CD4-positive, alpha-beta T cell treated with Interferon gamma for 1 hour (primary cell): ENCODE data around the gene EIPR1.
"Not testable (repeated sequence)": the region's sequence is repeated elsewhere in the genome, so short reads cannot be mapped to it uniquely, and the experiment has no call there.

Source experiments
- DNase-seq: peaks from one replicate; pipeline ENCODE4 v3.0.0-alpha.2; 2020

EIPR1 gene

DNA sequence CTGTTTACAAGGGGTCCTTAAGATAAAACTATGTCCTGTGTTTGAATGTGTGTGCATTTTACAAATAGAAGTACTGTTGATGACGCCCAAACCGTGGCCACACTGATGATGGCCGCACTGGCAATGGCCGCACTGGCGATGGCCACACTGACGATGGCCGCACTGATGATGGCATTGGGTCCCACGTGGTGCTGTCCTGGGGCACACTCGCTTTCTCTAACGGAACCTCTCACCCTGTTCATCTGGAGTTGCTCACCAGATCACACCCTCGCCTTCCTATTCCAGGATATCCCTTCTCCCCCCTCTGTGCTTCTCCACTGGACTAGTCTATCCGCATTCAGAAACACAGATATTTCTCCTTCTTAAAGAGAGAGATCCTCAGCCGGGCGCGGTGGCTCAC lies 192.4 kb downstream of the EIPR1 start:
- DNase-seq = no peak

DNA sequence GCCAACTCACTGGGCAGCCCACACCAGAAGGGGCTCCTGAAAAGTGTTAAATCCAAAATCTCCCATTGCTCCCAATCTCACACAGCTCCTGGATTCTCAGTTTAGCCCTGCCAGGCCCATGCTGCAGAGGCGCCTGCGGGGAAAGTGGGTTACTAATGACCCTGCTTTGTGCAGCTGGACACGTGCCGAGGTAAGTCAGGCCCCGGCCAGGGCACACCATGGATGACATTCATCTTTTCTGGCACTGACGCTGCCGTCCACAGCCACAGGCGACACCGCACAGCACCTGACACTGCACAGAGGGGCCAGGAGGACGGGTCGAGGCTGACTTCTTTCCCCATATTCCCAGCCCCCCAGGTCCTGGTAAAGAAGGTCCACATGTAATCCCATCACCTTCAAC lies 193.5 kb downstream of the EIPR1 start:
- no peak for DNase-seq

DNA sequence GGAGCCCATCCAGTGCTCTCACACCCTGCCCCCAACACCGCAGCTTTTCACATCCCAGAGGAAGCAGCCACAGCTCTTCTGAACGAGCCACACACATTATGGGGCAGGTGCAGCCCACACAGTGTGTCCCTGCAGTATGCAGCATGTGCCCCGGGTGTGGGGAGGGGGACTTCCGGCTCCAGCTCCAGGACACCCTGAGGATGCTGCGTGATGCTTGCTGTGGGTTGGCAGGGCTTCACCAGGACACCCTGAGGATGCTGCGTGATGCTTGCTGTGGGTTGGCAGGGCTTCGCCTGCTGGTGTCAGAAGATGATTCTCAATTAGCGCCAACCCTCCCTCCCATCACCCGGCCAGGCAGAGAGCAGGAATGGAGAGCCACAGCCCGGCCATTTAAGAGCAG lies 193.9 kb downstream of the EIPR1 start:
- no peak for DNase-seq

DNA sequence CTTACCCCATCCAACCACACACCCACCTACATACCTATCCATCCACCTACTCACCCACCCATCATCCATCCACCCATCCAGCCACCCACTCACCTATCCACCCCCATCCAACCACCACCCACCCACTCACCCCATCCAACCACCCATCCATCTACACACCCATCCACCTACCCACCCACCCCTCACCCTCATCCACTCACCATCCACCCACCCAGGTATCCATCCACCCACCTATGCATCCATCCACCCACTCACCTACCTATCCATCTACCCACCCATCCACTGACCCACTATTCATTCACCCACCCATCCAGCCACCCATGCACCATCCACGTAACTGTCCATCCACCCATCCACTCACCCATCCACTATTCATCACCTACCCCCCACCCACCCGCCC lies 194.8 kb downstream of the EIPR1 start:
- no peak for DNase-seq

- no peak for DNase-seq
Measured at GRCh38 chr2:3181416-3182010, 196.1 kb downstream of the EIPR1 start.

- DNase-seq = not testable (repeated sequence)
Measured at GRCh38 chr2:3180909-3181221, 196.8 kb downstream of the EIPR1 start.

DNA sequence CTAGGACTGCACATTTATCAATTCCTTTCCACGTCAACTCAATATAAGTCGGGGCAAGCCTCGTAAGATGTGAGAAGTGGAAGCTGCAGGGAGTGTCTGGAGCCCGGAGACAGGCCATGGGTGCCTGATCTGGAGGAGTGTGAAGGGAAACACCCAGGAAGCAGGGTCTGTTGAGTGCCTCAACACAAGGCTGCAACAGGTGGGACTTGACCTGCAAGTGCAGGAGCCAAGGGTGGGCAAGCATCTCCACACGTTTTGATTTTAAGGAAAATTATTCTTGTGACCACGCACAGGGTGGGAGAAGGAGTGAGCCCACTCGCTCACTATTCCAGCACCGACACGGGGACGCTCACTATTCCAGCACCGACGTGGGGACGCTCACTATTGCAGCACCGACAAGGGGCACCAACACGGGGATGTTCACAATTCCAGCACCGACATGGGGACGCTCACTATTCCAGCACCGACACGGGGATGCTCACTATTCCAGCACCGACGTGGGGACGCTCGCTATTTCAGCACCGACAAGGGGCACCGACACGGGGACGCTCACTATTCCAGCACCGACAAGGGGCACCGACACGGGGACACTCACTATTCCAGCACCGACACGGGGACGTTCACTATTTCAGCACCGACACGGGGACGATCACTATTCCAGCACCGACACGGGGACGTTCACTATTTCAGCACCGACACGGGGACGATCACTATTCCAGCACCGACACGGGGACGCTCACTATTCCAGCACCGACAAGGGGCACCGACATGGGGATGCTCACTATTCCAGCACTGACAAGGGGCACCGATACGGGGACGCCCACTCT lies 197.3 kb downstream of the EIPR1 start:
- DNase-seq = no peak

- DNase-seq = no peak
Measured at GRCh38 chr2:3179626-3180025, 198.0 kb downstream of the EIPR1 start.

GRCh38 chr2:3179208-3179607 lies 198.4 kb downstream of the EIPR1 start:
- no peak for DNase-seq

DNA sequence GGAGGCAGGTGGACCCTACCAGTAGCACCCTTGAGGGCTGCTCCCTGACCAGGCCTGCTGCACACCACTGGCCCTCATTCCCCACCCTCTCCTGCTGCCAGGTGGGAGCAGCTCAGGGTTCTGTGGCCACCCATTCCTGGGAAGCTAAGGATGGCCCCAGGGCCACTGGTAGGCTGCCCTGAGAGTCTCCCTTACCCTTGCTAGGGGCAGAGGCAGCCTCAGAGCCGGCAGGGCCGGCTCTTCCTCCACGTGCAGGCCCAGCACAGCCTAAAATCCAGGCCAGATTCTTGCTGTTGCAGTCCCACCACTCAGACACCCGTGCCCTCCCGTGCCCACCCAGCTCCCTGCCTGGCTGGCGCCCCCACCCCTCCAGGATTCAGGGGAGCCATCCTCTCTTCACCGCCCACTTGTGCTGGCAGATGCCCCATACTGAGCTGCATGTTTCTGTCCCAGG lies 199.0 kb downstream of the EIPR1 start:
- no peak for DNase-seq

DNA sequence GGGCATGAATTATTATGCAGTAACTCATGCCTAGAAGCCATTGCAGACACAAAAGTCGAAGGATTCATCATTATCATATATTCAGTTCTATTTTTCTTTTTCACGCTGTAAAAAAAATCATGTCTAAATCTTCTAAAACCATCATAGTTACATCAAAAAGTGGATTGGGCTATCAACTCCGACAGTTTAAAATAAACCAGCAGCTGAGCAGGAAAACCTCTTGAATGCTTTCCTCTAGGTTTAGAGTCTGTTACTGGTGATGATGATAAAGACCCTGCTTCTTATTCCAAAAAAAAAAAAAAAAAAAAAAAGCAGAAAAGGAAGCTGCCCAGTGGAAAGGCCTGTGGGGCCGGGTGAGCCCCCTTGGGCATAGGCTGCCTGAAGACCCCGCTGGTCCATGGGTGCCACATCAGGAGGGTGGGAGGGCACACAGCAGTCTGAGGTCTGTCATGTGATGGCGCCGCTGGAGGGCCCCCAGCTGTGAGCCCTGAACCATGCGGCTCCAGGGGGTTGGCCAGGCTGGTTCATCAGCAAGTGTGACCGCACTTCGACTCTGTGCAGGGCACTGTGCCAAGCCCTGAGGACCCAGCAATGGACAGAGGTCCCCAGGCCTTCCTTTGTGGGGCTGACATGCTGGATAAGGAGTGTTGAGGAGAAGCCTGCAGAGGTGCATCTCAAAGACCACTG lies 199.6 kb downstream of the EIPR1 start:
- DNase-seq = no peak

DNA sequence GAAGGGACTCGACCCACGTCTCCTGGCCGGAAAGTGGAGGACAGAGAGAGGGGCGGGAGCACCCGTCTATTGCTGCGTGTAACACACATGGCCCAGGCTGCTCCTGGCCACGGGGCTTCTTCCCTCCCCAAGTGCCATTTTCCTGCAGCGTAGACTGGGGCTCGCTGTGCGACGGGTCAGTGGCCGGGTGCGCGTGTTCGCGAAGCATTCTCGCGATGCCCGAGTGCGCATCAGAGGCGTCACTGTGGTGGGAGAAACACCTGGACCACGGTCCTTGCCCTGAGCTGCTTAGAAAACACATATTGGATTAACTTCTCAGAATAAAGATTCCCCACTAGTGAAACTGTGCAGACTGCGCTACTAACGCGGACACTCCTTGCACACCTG lies 200.8 kb downstream of the EIPR1 start:
- no peak for DNase-seq

DNA sequence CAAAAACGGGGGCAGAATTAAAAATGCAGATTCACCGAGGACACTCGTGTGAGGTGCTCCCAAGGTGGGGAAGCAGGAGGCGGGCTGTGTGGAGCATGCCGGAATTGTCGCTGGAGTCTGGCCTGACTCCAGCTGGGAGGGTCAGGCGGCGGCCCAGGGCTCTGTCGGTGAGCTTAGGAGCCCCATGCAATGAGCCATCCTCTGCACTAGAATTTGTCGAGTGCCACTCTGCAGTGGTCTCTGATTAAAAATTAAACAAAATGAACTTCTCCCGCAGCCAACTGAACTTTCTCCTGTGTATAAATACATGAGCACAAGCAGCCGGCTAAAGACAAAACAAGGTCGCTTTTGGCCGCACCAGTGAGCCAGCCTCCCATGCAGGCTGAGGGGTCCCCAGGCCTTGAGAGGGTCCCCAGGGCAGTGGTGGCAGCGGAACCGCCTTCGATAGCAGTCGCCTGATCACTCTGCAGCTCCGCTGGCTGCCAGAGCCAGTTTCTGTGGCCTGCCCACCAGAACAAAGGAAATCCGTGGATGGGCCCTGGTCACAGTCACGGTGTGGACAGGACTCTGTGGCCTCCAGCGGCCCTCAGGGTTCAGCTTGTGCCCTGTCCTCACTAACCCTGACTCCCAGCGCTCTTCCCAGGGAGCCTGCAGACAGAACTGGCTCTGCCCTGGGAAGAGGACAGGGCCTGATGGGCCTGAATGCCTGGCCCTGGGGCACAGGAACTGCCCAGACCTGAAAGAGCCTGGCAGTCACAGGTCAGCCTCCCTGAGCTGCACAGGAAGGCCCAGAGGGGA lies 201.3 kb downstream of the EIPR1 start:
- no peak for DNase-seq

DNA sequence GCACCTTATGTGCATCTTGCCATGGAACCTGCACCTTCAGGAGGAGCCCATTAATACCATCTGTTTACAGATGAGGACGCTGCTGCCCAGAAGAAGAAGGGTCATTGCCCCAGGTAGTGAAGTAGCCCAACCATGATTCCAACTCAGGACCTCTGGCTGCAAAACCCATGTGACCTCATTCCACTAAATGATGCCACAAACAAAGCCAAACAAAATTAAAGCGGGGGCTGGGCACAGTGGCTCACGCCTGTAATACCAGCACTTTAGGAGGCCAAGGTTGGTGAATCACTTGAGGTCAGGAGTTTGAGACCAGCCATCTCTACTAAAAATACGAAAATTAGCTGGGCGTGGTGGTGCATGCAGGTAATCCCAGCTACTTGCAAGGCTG lies 202.1 kb downstream of the EIPR1 start:
- DNase-seq = no peak

DNA sequence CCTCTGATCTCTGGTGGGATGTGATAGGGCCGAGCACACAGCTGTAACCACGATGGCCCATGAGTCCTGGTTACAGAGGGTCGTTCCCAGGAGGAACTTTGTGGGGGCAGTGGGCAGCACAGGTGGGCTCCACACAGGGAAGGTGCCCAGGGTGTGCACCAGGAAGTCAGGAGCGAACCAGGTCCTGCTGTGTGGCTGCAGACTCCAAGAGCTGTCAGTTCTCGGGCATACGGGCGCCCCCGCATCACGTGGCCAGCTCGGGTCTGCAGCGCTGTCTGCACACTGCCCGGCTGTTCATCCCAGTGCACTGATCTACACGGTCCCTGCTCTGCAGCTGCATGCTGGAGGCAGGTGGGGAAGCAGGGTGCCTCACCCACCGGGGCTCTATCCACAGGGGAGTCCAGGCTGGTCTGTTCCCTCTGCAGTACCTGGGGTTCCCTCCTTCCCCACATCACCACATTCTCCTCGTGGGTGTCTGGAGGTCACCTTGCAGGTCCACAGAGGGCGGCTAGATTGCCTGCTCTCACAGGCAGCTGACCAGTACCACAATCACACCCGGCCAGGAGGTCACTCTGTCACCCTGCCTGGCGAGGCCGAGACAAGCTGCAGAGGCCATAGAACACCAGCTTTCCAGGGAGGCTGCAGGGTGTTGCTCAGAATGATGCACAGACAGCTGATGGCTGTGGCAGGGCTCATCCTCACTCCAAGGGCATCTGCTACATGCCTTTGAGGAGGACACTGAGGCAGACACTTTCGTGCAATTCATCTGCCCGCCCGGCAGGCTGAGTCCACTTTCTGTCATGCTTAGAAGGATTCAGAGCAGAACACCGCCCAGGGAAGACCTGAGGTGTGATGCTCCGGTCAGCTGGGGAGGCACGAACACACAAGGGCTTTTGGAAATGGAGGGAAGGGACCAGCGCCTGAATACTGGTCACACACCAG lies 202.7 kb downstream of the EIPR1 start:
- no peak for DNase-seq

DNA sequence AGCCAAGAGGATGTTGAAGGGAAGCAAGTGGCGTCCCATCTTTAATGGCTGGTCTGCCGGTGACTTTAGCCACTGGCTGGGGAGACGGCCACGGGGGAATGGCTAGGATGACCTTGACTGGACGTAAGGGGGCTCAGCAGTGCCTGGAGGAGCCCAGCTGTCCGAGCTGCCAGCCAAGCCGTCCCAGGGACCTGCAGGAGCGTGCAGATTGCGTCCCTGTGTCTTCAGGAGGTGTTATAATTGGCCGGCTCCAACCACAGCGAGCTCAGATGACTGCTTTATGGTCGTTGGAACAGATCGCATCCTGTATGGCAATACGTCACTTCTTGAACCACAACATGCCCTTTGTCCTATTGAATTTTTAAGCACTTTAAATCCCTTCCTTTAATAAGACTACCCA lies 204.6 kb downstream of the EIPR1 start:
- no peak for DNase-seq

DNA sequence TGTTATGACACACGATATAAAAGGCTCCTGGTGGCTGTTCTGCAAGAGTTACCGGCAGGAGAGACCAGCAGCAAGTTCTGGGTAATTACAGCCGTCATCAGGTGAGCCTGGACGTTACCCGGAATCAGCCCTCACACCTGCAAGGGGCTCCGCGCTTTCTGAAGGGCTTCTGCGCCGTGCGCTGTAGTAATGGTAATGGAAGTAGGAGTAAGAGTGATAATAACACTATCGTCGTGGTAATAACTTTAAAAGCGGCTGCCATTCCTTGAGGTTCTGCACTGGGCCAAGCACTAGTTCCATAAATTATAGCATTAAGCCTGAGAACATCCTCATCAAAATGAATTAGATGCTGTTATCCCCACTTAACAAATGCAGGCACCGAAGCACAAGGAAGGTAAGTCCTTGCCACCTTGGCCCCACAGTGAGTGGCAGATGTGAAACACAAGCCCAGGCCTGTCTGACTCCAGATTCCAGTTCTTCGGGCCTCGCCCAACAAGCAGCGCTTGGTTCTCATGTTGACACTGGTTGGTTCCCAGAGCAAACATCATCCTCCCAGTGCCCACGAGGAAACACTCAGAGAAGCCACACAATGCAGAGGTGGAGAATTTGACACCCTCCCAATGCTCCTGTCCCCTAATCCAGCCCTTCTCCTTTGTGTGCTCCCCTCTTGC lies 205.2 kb downstream of the EIPR1 start:
- DNase-seq = no peak

- DNase-seq = no peak
Measured at GRCh38 chr2:3171564-3172264, 205.9 kb downstream of the EIPR1 start.

DNA sequence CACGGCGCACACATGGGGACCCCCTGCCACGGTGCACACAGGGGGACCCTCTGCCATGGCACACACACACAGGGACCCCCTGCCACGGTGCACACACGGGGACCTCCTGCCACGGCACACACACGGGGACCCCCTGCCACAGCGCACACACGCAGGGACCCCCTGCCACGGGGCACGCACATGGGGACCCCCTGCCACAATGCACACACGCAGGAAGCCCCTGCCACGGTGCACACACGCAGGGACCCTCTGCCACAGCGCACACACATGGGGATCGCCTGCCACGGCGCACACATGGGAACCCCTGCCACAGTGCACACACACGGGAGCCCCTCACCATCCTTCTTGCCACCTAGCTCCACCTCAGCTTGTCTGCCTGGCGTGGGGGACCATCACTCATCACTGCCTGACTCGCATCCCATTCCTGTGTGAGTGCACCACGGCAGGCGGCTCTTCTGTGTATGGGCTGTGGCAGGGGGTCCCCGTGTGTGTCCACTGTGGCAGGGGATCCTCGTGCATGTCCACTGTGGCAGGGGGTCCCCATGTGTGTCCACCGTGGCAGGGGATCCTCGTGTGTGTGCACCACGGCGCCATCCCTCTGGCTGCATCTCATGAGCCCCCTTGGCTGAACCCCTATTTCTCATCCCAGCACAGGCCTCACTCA lies 206.7 kb downstream of the EIPR1 start:
- no peak for DNase-seq

GRCh38 chr2:3169106-3169870 lies 208.3 kb downstream of the EIPR1 start:
- DNase-seq = no peak
